LNCaP clone FGC (cell line): ENCODE results near the gene OTOGL.
"Not testable (repeated sequence)": the region's sequence is repeated elsewhere in the genome, so short reads cannot be mapped to it uniquely, and the experiment has no call there.

ENCODE experiments used
- DNase-seq: peaks from one replicate; pipeline ENCODE4 v3.0.0-alpha.2; 2011; ENCODE audit warnings: low read depth
- H3K4me3 ChIP-seq: 2 replicates; pipeline ENCODE4 v1.5.1; 2011; ENCODE audit warnings: mild to moderate bottlenecking, low read depth, low read length, control low read depth
- CTCF ChIP-seq: IDR thresholded peaks from 2 replicates; pipeline ENCODE4 v1.5.1; 2012; ENCODE audit warnings: mild to moderate bottlenecking; ENCODE audit not compliant: control insufficient read depth, insufficient read depth; ENCODE audit errors: extremely low read depth

The OTOGL gene

GRCh38 chr12:80232837-80233236 lies 133.5 kb downstream of the OTOGL start:
- DNase-seq = no peak
- TF ChIP-seq CTCF = no peak
- H3K4me3 ChIP-seq = no peak overlapping the region

GRCh38 chr12:80233926-80234325 lies 134.6 kb downstream of the OTOGL start:
- DNase-seq = no peak
- TF ChIP-seq CTCF = no peak
- H3K4me3 ChIP-seq = no peak overlapping the region

- DNase-seq = no peak
- TF ChIP-seq CTCF = no peak
- H3K4me3 ChIP-seq = no peak overlapping the region
These were observed 135.3 kb downstream of the OTOGL start for GRCh38 chr12:80234667-80235066.

- TF ChIP-seq CTCF = no peak
- no peak overlapping the region for H3K4me3 ChIP-seq
- no peak for DNase-seq
These were observed 136.6 kb downstream of the OTOGL start for GRCh38 chr12:80235944-80236343.

- no peak overlapping the region for H3K4me3 ChIP-seq
- DNase-seq = no peak
- TF ChIP-seq CTCF = no peak
These were observed 140.5 kb downstream of the OTOGL start for GRCh38 chr12:80239867-80240266.

- no peak for TF ChIP-seq CTCF
- no peak overlapping the region for H3K4me3 ChIP-seq
- DNase-seq = no peak
These were observed 142.4 kb downstream of the OTOGL start for GRCh38 chr12:80241576-80242273.

GRCh38 chr12:80242321-80242720 lies 143.0 kb downstream of the OTOGL start:
- no peak for DNase-seq
- TF ChIP-seq CTCF = no peak
- H3K4me3 ChIP-seq = no peak overlapping the region

GRCh38 chr12:80249581-80249980 lies 150.2 kb downstream of the OTOGL start:
- DNase-seq, H3K4me3 ChIP-seq: not testable (repeated sequence)
